ENCODE results near the gene NKAIN4.

The NKAIN4 gene

GRCh38 chr20:63192721-63193120 lies 61.5 kb downstream of the NKAIN4 start:
- no peak for DNase-seq (ENCODE audit: low read depth)

GRCh38 chr20:63191400-63191799 lies 62.9 kb downstream of the NKAIN4 start:
- no peak for DNase-seq (ENCODE audit: low read depth)

- DNase-seq (ENCODE audit: low read depth): no peak
These were observed 63.4 kb downstream of the NKAIN4 start for GRCh38 chr20:63190828-63191227.
